ENCODE measurements around the gene RXRA. TPM values are rescaled to one million over a fixed set of nuclear protein-coding genes. Genes with fewer than 3 reads are reported as not detected.

Gene RXRA
- total RNA-seq, 1 donor from 2014 or later: 49.4 TPM

- intact Hi-C loops (cut with DNase I): no loop called here
- H3K9me3 ChIP-seq: no peaks in the 10 kb centered on the region
- TF ChIP-seq POLR2A (IDR thresholded peaks at IDR 0.05) (no peak), POLR2AphosphoS5 (IDR thresholded peaks at IDR 0.05; ENCODE audit: insufficient read depth in 1 of 2, low read depth in 1 of 2) (no peak)
- TF ChIP-seq, protein P1, sequence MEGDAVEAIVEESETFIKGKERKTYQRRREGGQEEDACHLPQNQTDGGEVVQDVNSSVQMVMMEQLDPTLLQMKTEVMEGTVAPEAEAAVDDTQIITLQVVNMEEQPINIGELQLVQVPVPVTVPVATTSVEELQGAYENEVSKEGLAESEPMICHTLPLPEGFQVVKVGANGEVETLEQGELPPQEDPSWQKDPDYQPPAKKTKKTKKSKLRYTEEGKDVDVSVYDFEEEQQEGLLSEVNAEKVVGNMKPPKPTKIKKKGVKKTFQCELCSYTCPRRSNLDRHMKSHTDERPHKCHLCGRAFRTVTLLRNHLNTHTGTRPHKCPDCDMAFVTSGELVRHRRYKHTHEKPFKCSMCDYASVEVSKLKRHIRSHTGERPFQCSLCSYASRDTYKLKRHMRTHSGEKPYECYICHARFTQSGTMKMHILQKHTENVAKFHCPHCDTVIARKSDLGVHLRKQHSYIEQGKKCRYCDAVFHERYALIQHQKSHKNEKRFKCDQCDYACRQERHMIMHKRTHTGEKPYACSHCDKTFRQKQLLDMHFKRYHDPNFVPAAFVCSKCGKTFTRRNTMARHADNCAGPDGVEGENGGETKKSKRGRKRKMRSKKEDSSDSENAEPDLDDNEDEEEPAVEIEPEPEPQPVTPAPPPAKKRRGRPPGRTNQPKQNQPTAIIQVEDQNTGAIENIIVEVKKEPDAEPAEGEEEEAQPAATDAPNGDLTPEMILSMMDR (IDR thresholded peaks at IDR 0.05): no peak
- no peak for DNase-seq (ENCODE audit: extremely low spot score in 2 of 2)
- no peak overlapping the region for H3K27ac ChIP-seq
- no peaks in the 10 kb centered on the region for H3K27me3 ChIP-seq
- no peak overlapping the region for H3K4me3 ChIP-seq
- H3K36me3 ChIP-seq: no peaks in the 10 kb centered on the region
- peaks cover 5% of the 10 kb centered on the region for H3K4me1 ChIP-seq
Measured at GRCh38 chr9:134301387-134302129, 24.7 kb upstream of the RXRA start.

GRCh38 chr9:134302130-134302817 is 24.0 kb upstream of the RXRA start:
- no peak for DNase-seq (ENCODE audit: extremely low spot score in 2 of 2)
- Histone ChIP-seq H3K9me3 (no peaks in the 10 kb centered on the region), H3K36me3 (no peaks in the 10 kb centered on the region), H3K27ac (no peak overlapping the region), H3K4me3 (no peak overlapping the region), H3K4me1 (peaks cover 5% of the 10 kb centered on the region), H3K27me3 (no peaks in the 10 kb centered on the region)
- TF ChIP-seq, protein P1 (IDR thresholded peaks at IDR 0.05): no peak
- intact Hi-C loops (cut with DNase I): no loop called here

- peaks cover 5% of the 10 kb centered on the region for H3K4me1 ChIP-seq
- no peak overlapping the region for H3K4me3 ChIP-seq
- no peaks in the 10 kb centered on the region for H3K9me3 ChIP-seq
- DNase-seq (ENCODE audit: extremely low spot score in 2 of 2): no peak
- no peak overlapping the region for H3K27ac ChIP-seq
- TF ChIP-seq, protein P1 (IDR thresholded peaks at IDR 0.05): no peak
- TF ChIP-seq POLR2A (IDR thresholded peaks at IDR 0.05) (no peak), POLR2AphosphoS5 (IDR thresholded peaks at IDR 0.05; ENCODE audit: insufficient read depth in 1 of 2, low read depth in 1 of 2) (no peak)
- H3K27me3 ChIP-seq: no peaks in the 10 kb centered on the region
- intact Hi-C loops (cut with DNase I): no loop called here
- H3K36me3 ChIP-seq: no peaks in the 10 kb centered on the region
Measured at GRCh38 chr9:134303601-134304000, 22.7 kb upstream of the RXRA start.

DNA sequence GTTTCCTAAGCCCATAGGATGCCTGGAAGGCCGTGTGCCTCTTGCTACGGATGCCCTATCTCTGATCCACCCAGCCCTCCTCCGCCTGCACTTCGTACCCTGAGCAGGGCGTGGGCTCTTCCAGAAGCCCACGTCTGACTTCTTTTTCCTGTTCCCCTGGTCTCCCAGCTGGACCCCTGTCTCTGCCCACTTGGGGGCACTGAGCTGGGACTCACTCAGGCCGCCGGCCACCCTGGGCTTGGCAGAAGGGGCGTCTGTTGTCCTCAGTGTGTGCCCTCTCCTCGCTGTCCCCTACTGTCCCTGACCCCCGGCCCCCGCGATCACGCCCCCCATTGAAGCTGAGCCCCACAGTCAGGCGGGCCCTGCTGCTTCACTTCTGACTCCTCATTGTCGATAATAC is 22.0 kb upstream of the RXRA start:
- Histone ChIP-seq H3K36me3 (no peaks in the 10 kb centered on the region), H3K27ac (no peak overlapping the region), H3K4me3 (no peak overlapping the region), H3K9me3 (no peaks in the 10 kb centered on the region), H3K27me3 (no peaks in the 10 kb centered on the region), H3K4me1 (peaks cover 5% of the 10 kb centered on the region)
- intact Hi-C loops (cut with DNase I): no loop called here
- no peak for TF ChIP-seq POLR2AphosphoS5 (IDR thresholded peaks at IDR 0.05; ENCODE audit: insufficient read depth in 1 of 2, low read depth in 1 of 2)
- no peak for TF ChIP-seq POLR2A (IDR thresholded peaks at IDR 0.05)
- TF ChIP-seq, protein P1 (IDR thresholded peaks at IDR 0.05): no peak
- DNase-seq (ENCODE audit: extremely low spot score in 2 of 2): no peak

GRCh38 chr9:134304690-134305089 is 21.6 kb upstream of the RXRA start:
- no peaks in the 10 kb centered on the region for H3K27me3 ChIP-seq
- DNase-seq (ENCODE audit: extremely low spot score in 2 of 2): no peak
- no peak overlapping the region for H3K27ac ChIP-seq
- no peaks in the 10 kb centered on the region for H3K36me3 ChIP-seq
- peaks cover 3% of the 10 kb centered on the region for H3K4me1 ChIP-seq
- no peak overlapping the region for H3K4me3 ChIP-seq
- TF ChIP-seq, protein P1 (IDR thresholded peaks at IDR 0.05): no peak
- intact Hi-C loops (cut with DNase I): loop anchor here (5.0 kb wide), 1 partner anchor 112 kb away; no protein-coding TSS in a partner anchor
- H3K9me3 ChIP-seq: no peaks in the 10 kb centered on the region

Measured in vagina (tissue), 2 donors.